Ectodermal cell (in vitro differentiated cells): ENCODE data around the gene CNPY1.

Source experiments
- H3K27ac ChIP-seq: 2 replicates; pipeline ENCODE4 v1.7.0; 2013; ENCODE audit warnings: mild to moderate bottlenecking, low read depth, low read length; ENCODE audit not compliant: insufficient read depth, poor library complexity, severe bottlenecking
- H3K27me3 ChIP-seq: 2 replicates; pipeline ENCODE4 v1.7.0; 2013; ENCODE audit warnings: mild to moderate bottlenecking, low read length; ENCODE audit not compliant: insufficient read depth, control insufficient read depth, poor library complexity, severe bottlenecking
- H3K36me3 ChIP-seq: one replicate; pipeline ENCODE4 v1.7.0; 2013; ENCODE audit warnings: low read length; ENCODE audit not compliant: control insufficient read depth, insufficient read depth
- H3K4me1 ChIP-seq: one replicate; pipeline ENCODE4 v1.7.0; 2013; ENCODE audit warnings: low read length; ENCODE audit not compliant: control insufficient read depth, insufficient read depth
- H3K4me3 ChIP-seq: 2 replicates; pipeline ENCODE4 v1.7.0; 2013; ENCODE audit warnings: low read depth, low read length, control low read depth; ENCODE audit not compliant: insufficient read depth
- H3K9me3 ChIP-seq: 2 replicates; pipeline ENCODE4 v1.7.0; 2013; ENCODE audit warnings: mild to moderate bottlenecking, low read length, moderate library complexity; ENCODE audit not compliant: control insufficient read depth
- WGBS, 2 experiments: methylation state at CpG; one replicate each; pipeline ENCODE4 v1.1.7; 2013; ENCODE audit warnings: missing lambda C conversion rate in 2 of 2; 5-methylcytosine and 5-hydroxymethylcytosine counted together

The CNPY1 gene

DNA sequence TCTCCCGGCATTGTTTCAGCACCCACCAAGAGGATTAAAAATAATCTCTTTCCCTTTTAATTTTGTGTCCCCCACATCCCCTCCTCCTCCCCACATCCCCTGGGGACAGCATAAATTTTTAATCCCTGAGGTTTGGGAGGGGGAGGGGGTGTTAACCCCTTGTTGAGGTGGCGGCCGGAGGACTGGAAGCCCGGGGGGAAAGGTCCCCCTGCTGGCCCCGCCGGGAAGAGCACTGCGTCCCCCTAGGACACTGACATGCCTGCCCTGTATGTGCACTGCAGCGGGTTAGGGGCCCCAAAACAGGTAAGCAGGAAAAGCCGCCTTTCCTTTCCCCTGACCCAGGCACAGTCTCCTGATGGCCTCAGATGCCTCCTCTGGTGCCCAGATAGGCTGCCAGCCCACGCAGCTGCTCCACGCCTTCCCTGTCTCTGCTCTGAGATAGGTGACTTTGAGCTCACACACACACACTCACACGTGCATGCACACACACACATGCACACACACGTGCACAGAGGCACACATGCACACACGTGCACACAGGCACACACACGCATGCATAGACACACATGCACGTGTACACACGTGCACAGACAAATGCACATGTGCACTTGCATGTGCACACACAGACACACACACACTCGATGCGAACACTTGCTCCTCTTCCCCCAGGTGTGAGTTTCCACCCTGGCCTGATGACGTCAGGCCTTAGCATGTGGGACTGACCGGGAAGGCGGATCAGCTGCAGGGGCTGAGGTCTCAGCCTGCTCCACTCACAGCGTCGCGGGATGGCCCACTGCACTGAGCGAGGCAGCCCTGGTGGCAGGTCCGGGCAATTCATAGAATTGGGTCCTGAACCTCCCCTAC is 12.3 kb downstream of the CNPY1 start:
- H3K9me3 ChIP-seq: no peaks in the 10 kb centered on the region
- no peak overlapping the region for H3K27ac ChIP-seq
- H3K36me3 ChIP-seq: no peaks in the 10 kb centered on the region
- peaks cover 83% of the 10 kb centered on the region for H3K27me3 ChIP-seq
- H3K4me3 ChIP-seq: peak overlapping the region; percentile 22
- H3K4me1 ChIP-seq: peaks cover 30% of the 10 kb centered on the region
- 23 to 26% methylated on average over 27 of the region's 27 CpGs for WGBS, 2 experiments

DNA sequence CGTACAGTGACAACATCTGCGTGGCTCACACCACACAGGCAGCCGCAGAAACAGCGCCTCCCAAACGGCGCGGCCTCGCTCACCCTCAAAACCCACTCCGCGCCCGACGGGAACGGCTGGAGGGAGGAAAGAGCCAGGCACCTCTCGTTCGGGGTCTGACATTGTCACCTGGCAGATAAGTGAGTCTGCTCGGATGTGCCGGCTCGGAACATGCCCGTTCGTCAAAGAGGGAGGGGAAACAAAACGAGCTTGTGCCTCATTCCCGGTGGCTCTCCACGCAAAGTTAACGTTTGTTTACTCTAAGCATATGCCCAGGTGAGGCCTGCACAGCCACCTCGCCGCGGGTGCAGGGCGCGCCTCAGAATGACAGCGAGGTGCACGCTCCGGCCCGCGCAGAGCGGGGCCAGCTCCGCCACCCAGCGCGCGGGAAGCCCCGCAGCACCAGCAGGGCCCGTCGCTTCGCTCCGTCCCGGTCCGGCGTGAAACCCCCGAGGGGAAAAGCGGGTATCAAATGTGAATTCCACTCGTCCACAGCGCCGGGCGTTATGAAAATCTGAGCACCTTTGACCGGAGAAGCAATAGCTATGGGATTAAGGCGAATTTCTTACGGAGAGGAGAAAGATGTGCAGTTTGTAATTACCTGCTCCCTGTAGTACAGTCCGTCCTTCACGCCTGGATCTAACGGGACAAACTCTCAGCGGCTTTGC is 13.1 kb downstream of the CNPY1 start:
- Histone ChIP-seq H3K9me3 (no peaks in the 10 kb centered on the region), H3K36me3 (no peaks in the 10 kb centered on the region), H3K27ac (no peak overlapping the region), H3K27me3 (peaks cover 89% of the 10 kb centered on the region), H3K4me3 (peak overlapping the region; percentile 22), H3K4me1 (peaks cover 27% of the 10 kb centered on the region)
- WGBS, 2 experiments: 1% methylated on average over 60 of the region's 60 CpGs

DNA sequence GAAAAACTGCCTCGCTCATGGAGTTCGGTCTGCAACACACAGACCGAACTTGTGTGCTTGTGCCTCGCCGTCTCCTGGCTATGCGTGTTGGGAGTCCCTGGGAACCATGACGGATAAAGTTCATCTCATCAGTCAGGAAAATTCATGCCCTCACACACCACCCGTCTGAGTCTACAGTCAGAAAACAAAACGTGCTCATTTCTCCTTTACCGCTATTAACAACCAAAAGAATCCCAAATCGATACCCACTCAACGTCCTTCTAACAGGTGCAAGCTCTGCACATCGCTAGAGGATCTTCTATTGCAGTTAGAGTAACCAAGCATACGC is 13.6 kb downstream of the CNPY1 start:
- Histone ChIP-seq H3K27ac (no peak overlapping the region), H3K27me3 (peaks cover 94% of the 10 kb centered on the region), H3K36me3 (no peaks in the 10 kb centered on the region), H3K4me1 (peaks cover 24% of the 10 kb centered on the region), H3K4me3 (no peak overlapping the region), H3K9me3 (no peaks in the 10 kb centered on the region)
- 11 to 13% methylated on average over 14 of the region's 14 CpGs for WGBS, 2 experiments

DNA sequence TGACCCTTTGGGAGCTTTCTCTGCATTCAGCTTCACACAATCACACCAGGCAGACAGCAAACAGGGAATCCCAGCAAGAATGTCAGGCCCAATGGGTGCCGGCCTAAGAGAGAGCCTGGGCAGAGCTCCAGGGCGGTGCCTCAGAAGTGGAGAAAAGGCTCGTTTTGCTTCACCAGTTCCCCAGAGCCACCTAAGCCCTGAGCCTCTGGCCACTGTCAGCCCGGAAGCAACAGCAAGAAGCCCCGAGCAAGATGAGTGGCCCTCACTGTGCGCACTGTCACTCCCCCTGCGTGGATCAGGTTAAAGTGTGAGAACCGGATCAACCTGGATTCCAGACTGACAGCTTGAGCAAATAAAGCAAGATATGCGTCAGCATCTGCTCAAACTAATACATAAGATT is 14.7 kb downstream of the CNPY1 start:
- no peaks in the 10 kb centered on the region for H3K36me3 ChIP-seq
- no peak overlapping the region for H3K27ac ChIP-seq
- H3K9me3 ChIP-seq: no peaks in the 10 kb centered on the region
- WGBS, 2 experiments: 6 to 9% methylated on average over 9 of the region's 9 CpGs
- H3K27me3 ChIP-seq: peaks cover 98% of the 10 kb centered on the region
- H3K4me1 ChIP-seq: peaks cover 24% of the 10 kb centered on the region
- no peak overlapping the region for H3K4me3 ChIP-seq

DNA sequence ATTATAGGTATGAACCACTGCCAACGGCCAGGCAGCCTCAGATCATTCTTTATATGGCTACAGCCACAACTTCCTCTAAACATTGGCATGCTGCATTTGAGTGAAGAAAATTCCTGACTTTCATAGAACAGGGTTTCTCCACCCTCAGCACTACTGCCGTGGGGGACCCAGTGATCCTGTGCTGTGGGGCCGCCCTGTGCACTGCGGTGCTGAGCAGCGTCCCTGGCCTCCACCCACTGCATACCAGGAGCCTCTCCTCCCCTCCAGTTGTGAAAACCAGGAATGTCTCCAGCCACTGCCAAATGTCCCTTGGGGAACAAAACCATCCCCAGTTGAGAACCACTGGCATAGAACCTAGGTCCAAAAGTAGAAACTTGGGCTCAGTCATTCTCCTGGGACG is 15.8 kb downstream of the CNPY1 start:
- Histone ChIP-seq H3K4me3 (no peak overlapping the region), H3K4me1 (peaks cover 24% of the 10 kb centered on the region), H3K9me3 (no peaks in the 10 kb centered on the region), H3K27ac (no peak overlapping the region), H3K36me3 (no peaks in the 10 kb centered on the region), H3K27me3 (peaks cover 98% of the 10 kb centered on the region)
- WGBS, 2 experiments: 71 to 79% methylated on average over 6 of the region's 6 CpGs

DNA sequence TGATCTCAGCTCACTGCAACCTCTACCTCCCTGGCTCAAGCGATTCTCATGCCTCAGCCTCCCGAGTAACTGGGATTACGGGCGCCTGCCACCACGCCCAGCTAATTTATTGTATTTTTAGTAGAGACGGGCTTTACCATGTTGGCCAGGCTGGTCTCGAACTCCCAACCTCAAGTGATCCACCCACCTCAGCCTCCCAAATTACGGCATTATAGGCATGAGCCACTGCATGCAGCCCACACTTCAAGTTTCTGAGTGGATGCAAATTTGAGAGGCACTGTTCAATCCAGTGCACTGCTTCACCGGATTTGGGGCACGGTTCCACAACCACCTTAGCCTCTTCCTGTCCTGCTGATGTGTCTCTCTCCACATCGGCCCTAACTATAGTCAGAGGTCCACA is 16.5 kb downstream of the CNPY1 start:
- WGBS, 2 experiments: 85 to 92% methylated on average over 11 of the region's 11 CpGs
- Histone ChIP-seq H3K9me3 (no peaks in the 10 kb centered on the region), H3K27ac (no peak overlapping the region), H3K27me3 (peaks cover 98% of the 10 kb centered on the region), H3K4me3 (no peak overlapping the region), H3K4me1 (peaks cover 24% of the 10 kb centered on the region), H3K36me3 (no peaks in the 10 kb centered on the region)

DNA sequence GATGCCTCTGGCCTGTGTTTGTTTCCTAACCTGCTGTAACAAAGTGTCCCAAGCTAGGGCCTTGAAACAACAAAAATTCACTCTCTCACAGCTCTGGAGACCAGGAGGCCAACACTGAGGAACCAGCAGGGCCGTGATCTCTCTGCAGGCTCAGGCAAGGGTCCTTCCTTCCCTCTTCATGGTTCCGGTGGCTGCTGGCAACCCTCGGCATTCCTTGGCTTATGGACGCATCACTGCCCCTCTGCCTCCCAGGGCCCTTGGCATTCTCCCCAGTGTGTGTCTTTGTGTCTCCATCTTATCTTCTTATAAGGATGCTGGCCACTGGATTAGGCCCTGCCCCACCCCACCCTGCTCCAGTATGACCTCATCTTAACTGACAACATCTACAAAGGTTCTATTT is 17.0 kb downstream of the CNPY1 start:
- Histone ChIP-seq H3K9me3 (no peaks in the 10 kb centered on the region), H3K27ac (no peak overlapping the region), H3K4me1 (peaks cover 24% of the 10 kb centered on the region), H3K4me3 (no peak overlapping the region), H3K27me3 (peaks cover 94% of the 10 kb centered on the region), H3K36me3 (no peaks in the 10 kb centered on the region)
- WGBS, 2 experiments: 92 to 94% methylated on average over 4 of the region's 4 CpGs

DNA sequence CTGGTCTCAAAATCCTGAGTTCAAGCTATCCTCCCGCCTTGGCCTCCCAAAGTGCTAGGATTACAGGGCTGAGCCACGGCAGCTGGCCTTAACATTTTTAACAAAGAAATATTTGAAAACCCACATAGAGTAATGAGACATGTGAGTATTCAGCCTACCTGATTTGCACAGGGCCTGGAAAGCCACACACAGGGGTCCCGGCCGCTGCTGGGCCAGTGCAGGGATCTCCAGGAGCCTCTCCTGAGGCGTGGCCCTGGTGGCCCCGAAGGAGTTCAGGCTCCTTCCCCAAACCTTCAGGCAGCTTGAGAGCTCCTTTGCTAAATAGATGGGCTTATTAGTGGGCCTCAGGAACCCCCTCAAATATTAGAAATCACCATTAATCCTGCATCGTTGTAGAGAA is 18.7 kb downstream of the CNPY1 start:
- H3K4me3 ChIP-seq: no peak overlapping the region
- peaks cover 88% of the 10 kb centered on the region for H3K27me3 ChIP-seq
- H3K27ac ChIP-seq: no peak overlapping the region
- H3K4me1 ChIP-seq: peaks cover 14% of the 10 kb centered on the region
- H3K9me3 ChIP-seq: no peaks in the 10 kb centered on the region
- WGBS, 2 experiments: 93 to 94% methylated on average over 7 of the region's 7 CpGs
- H3K36me3 ChIP-seq: no peaks in the 10 kb centered on the region

DNA sequence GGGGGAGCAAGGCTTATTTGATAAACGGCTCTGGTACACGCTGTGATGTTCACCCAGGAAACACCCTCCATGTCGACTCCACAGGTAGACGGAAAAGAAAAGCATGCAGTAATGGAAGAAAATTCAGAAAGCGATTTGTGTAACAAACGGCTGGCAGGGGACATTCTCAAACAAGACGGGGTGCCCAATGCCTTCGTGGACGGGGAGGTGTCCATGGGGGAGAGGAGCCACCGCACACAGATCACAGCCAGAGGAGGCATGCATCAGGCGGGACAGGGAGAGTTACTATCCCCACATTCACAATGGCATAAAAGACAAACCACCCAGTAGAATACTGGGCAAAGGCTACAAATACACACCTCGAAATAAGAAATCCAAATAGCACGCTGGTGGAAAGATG is 20.1 kb downstream of the CNPY1 start:
- peaks cover 86% of the 10 kb centered on the region for H3K27me3 ChIP-seq
- H3K27ac ChIP-seq: no peak overlapping the region
- H3K4me3 ChIP-seq: no peak overlapping the region
- no peaks in the 10 kb centered on the region for H3K9me3 ChIP-seq
- no peaks in the 10 kb centered on the region for H3K36me3 ChIP-seq
- peaks cover 8% of the 10 kb centered on the region for H3K4me1 ChIP-seq
- WGBS, 2 experiments: 68 to 72% methylated on average over 13 of the region's 13 CpGs

DNA sequence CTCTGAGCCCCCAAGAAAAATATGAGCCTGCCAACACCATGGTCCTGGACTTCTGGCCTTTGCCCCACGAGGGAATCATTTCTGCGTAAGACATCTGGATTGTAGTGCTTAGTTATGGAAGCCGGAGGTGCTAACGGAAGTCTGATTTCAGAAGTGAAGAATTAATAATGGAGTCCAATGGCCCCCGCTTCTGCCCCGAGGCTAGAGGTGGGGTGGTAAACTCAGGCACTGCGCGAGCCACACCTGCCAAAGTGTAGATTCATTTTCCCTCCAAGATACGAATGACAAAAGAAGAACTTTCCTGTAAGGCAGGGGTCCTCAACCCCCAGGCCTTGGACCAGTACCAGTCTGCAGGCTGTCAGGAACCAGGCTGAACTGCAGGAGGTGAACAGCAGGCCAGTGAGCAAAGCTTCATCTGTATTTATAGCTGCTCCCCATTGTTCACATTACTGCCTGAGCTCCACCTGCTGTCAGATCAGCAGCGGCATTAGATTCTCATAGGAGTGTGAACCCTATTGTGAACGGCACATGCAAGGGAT is 22.3 kb downstream of the CNPY1 start:
- Histone ChIP-seq H3K9me3 (no peaks in the 10 kb centered on the region), H3K4me3 (no peak overlapping the region), H3K36me3 (no peaks in the 10 kb centered on the region), H3K4me1 (no peaks in the 10 kb centered on the region), H3K27ac (no peak overlapping the region), H3K27me3 (peaks cover 84% of the 10 kb centered on the region)
- 84 to 87% methylated on average over 11 of the region's 11 CpGs for WGBS, 2 experiments
